Astrocyte (in vitro differentiated cells and primary cell): ENCODE results near the gene RAD54L.

Experiments used
- EZH2 ChIP-seq: IDR thresholded peaks from 2 replicates; pipeline ENCODE4 v1.6.1; 2012; ENCODE audit warnings: mild to moderate bottlenecking, low read length, inconsistent platforms; ENCODE audit not compliant: insufficient read depth
- TF ChIP-seq, protein P1 (sequence below): IDR thresholded peaks from 2 replicates; pipeline ENCODE4 v1.5.1; 2011; ENCODE audit warnings: low read depth, mild to moderate bottlenecking, inconsistent platforms, low read length, moderate library complexity; ENCODE audit not compliant: insufficient read depth

DNA sequence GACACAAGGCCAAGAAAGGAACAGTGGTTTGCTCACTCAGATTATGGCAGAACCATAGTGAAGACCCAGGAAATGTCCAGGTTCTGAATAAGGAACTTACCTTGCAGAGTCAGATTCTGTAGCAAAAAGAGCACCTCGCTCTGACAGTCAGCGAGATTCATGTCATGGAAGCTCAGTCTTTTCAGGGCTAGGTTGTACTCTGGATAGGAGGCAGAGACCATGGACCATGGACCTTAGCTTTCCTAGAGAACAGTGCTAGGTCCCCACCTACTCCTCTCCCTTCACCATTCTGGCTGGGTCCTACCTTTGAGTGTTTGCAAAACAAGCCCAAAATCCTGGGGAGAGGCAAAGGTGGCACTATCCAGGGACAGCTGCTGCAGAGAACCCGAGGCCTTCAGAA, 32.5 kb downstream of the RAD54L start:
- TF ChIP-seq, protein P1, sequence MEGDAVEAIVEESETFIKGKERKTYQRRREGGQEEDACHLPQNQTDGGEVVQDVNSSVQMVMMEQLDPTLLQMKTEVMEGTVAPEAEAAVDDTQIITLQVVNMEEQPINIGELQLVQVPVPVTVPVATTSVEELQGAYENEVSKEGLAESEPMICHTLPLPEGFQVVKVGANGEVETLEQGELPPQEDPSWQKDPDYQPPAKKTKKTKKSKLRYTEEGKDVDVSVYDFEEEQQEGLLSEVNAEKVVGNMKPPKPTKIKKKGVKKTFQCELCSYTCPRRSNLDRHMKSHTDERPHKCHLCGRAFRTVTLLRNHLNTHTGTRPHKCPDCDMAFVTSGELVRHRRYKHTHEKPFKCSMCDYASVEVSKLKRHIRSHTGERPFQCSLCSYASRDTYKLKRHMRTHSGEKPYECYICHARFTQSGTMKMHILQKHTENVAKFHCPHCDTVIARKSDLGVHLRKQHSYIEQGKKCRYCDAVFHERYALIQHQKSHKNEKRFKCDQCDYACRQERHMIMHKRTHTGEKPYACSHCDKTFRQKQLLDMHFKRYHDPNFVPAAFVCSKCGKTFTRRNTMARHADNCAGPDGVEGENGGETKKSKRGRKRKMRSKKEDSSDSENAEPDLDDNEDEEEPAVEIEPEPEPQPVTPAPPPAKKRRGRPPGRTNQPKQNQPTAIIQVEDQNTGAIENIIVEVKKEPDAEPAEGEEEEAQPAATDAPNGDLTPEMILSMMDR: no peak
- TF ChIP-seq EZH2: no peak
